ENCODE measurements around the gene MMEL1.

Gene MMEL1

DNA sequence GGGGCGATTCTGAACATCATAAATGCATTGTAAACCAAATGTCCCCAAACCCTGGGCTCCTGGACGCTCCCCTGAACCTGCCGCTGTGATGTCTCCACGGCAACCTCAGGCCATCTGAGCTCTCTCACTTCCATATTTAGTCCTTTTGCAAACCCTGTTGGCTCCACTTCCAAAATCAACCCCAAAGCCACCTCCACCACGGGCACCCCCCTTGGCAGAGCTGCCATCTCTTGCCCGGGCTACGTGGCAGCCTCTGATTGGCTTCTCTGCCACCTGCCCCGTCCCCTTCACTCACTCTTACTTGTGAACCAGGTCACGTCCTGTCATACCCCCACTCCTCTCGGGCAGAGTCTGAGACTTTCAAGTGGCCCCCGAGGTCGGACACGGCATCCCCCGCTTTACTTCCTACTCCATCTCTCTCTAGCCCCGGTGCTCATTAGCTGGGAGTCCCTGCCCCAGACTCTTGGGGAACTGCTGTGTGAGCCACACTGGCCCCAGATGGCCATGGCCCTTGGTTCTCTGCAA, 30.4 kb downstream of the MMEL1 start:
- H3K4me3 ChIP-seq (ENCODE audit: control insufficient read depth, low read depth, low read length): no peak overlapping the region
- DNase-seq (ENCODE audit: low read depth): no peak
- TF ChIP-seq, protein P1, sequence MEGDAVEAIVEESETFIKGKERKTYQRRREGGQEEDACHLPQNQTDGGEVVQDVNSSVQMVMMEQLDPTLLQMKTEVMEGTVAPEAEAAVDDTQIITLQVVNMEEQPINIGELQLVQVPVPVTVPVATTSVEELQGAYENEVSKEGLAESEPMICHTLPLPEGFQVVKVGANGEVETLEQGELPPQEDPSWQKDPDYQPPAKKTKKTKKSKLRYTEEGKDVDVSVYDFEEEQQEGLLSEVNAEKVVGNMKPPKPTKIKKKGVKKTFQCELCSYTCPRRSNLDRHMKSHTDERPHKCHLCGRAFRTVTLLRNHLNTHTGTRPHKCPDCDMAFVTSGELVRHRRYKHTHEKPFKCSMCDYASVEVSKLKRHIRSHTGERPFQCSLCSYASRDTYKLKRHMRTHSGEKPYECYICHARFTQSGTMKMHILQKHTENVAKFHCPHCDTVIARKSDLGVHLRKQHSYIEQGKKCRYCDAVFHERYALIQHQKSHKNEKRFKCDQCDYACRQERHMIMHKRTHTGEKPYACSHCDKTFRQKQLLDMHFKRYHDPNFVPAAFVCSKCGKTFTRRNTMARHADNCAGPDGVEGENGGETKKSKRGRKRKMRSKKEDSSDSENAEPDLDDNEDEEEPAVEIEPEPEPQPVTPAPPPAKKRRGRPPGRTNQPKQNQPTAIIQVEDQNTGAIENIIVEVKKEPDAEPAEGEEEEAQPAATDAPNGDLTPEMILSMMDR (IDR thresholded peaks at IDR 0.05; ENCODE audit: control insufficient read depth, insufficient read depth, low read depth, low read length, missing control alignments): no peak

DNA sequence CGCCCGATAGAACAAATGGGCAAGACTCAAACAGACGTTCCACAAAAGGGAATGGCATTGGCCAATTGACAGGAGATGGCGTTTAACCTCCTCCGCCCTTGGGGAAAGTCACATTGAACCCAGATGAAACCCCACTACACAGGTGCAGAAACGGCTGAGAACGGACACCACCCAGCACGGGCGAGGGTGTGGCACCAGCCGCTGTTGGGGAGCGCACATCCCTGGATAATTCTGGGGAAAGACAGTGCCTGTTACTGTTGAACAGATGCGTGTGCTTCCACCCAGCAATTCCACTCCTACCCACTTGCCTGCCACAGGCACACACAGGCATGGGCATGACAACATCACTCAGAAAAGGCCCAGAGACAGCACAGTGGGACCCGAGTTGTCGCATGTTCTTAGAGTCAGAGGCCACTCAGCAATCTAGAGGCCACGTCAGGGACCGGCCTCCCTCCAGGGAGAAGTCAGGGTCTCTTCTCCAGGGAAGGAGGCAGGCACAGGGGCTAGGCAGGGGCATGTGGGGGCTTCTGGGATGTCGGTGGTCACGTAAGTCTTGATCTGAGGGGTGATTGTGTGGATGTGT, 31.0 kb downstream of the MMEL1 start:
- no peak overlapping the region for H3K4me3 ChIP-seq (ENCODE audit: control insufficient read depth, low read depth, low read length)
- TF ChIP-seq, protein P1 (IDR thresholded peaks at IDR 0.05; ENCODE audit: control insufficient read depth, insufficient read depth, low read depth, low read length, missing control alignments): no peak
- no peak for DNase-seq (ENCODE audit: low read depth)

DNA sequence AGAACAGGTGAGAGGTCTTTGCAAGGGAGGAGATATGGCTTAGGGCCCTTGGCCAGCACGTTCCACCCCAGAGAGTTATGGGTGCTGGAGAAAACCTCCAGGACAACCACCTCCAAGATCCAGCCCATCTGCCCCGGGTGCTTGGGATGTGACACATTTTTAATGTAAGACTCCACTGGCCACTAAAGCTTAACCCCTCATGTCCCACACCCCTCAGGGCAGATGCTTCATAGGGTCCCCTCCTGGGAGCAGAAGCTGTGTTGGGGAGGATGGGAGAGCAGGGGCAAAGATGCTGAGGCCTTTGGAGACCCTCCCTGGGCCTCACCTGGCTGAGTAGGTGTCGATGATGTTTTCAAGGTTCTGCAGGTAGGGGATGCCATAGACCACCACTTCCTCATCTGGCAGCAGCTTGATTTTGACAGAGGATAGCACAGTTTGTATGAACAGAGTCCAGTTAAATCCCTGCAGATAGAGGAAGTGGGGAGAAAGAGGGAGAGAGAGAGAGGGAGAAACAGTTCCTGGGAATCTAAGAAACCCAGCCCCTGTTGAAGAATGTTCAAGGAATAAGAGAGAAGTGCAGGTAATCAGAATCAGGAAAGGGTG, 34.4 kb downstream of the MMEL1 start:
- no peak overlapping the region for H3K4me3 ChIP-seq (ENCODE audit: control insufficient read depth, low read depth, low read length)
- no peak for DNase-seq (ENCODE audit: low read depth)
- TF ChIP-seq, protein P1 (IDR thresholded peaks at IDR 0.05; ENCODE audit: control insufficient read depth, insufficient read depth, low read depth, low read length, missing control alignments): no peak

DNA sequence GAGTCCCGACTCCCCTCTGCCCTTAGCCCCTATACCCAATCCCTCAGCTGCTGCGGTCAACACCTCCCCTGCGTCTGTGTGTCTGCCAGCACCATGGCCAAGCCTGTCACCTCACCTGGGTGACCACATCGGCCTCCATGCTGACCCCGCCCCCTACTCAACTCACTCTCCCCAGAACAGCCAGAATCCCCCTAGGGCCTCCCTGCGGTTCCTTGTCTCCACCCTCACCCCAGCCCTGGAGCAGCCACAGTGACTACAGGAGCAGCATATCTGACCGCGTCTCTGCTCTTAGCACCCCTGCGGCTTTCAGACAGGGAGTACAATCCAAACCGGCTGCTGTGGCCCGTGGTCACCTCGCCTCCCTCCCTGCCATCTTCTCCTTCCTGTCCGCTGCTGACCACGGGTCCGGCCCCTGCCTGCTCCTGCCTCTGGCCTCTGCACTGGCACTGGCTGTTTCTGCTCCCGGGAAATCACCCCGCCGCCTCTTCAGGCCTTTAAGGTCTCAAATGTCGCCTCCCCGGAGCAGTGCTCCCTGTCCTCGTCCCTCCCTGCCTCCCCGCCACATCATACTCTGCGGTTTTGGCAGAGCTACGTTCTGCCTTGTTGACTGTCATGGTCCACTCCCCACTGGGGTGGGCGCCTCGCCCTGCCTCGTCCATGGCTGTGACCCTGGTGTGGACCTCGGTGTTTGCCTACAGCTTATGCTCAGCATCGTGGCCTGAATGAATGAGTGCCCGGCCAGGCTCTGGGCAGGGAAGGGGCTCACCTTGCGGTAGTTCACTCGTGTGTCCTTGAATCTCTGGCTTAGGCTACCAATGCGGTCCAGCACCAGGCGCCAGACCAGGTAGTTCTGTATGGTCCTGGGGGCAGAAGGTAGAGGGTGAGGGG, 35.1 kb downstream of the MMEL1 start:
- DNase-seq (ENCODE audit: low read depth): no peak
- TF ChIP-seq, protein P1 (IDR thresholded peaks at IDR 0.05; ENCODE audit: control insufficient read depth, insufficient read depth, low read depth, low read length, missing control alignments): no peak
- no peak overlapping the region for H3K4me3 ChIP-seq (ENCODE audit: control insufficient read depth, low read depth, low read length)

DNA sequence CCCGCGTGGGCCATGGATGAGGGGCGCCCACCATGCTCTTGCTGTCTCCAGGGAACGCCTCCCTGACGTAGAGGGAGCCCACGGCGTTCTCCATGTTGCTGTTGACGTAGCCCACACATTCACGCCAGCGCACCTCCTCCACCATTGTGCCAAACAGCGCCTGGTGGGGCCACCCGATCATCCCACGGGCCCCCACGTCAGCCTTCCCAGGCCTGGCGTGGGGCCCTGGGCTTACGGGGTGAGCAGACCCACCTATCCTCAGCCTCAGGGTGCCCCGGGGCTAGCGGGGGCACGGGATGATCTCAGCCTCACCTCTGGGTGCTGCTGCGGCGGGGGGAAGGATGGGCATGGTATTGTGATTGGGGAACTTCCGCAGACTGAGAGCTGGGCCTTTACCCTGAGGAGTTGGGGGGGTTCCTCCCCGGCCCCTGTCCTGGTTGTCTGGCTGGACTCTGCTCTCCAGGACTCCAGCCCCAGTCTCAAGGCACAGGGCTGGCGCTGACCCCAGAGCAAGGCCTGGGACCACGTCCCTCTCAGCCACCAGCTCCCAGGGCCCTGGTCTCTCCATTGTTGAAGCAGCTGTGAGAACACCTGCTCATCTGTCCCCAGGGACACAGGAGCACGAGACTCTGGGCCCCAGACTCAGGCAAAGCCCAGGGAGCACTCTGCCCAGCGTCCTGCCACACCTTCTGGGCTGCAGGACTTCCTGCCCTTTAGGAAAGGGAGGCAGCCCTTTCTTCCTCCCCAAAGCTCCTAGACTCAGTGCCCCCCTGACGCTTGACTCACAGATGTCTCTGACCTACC, 36.1 kb downstream of the MMEL1 start:
- TF ChIP-seq, protein P1 (IDR thresholded peaks at IDR 0.05; ENCODE audit: control insufficient read depth, insufficient read depth, low read depth, low read length, missing control alignments): no peak
- no peak overlapping the region for H3K4me3 ChIP-seq (ENCODE audit: control insufficient read depth, low read depth, low read length)
- DNase-seq (ENCODE audit: low read depth): no peak
